ENCODE results near the gene KPNB1.

Gene KPNB1

GRCh38 chr17:47622180-47622549 is 27.6 kb upstream of the KPNB1 start:
- no peak for TF ChIP-seq SP1 (IDR thresholded peaks at IDR 0.05)
- ChIA-PET POLR2A (interaction anchor here (1.2 kb wide), 1 partner anchor 27 kb away, joined by 4 read pairs; the partner anchor contains the start of gene KPNB1), CTCF (no interaction called here)
- DNase-seq (ENCODE audit: extremely low spot score): no peak

GRCh38 chr17:47624727-47625068 is 25.0 kb upstream of the KPNB1 start:
- POLR2A ChIA-PET: interaction anchor here (1.8 kb wide), 1 partner anchor 25 kb away, joined by 6 read pairs; the partner anchor contains the start of gene KPNB1
- DNase-seq (ENCODE audit: extremely low spot score): no peak
- CTCF ChIA-PET: no interaction called here
- TF ChIP-seq L3MBTL2 (conservative IDR thresholded peaks at IDR 0.05) (no peak), SUZ12 (IDR thresholded peaks at IDR 0.05) (no peak), ZNF384 (IDR thresholded peaks at IDR 0.05) (0 out of 2 replicates have a peak, but pooled peaks have one; percentile 30)

GRCh38 chr17:47628014-47628566 is 21.6 kb upstream of the KPNB1 start:
- POLR2A ChIA-PET: interaction anchor here (2.4 kb wide), 1 partner anchor 21 kb away, joined by 13 read pairs; the partner anchor contains the start of gene KPNB1
- DNase-seq (ENCODE audit: extremely low spot score): no peak
- CTCF ChIA-PET: interaction anchor here (1.3 kb wide), 1 partner anchor 19 kb away, joined by 3 read pairs; no protein-coding TSS in a partner anchor
- TF ChIP-seq FOXM1 (IDR thresholded peaks at IDR 0.05; ENCODE audit: borderline replicate concordance) (no peak), BHLHE40 (IDR thresholded peaks at IDR 0.05; ENCODE audit: borderline replicate concordance) (no peak), ARNT (IDR thresholded peaks at IDR 0.05) (no peak), PKNOX1 (IDR thresholded peaks at IDR 0.05) (no peak), ELF4 (IDR thresholded peaks at IDR 0.05) (no peak), FOXK2 (IDR thresholded peaks at IDR 0.05) (no peak), ZNF384 (IDR thresholded peaks at IDR 0.05) (no peak), L3MBTL2 (conservative IDR thresholded peaks at IDR 0.05) (no peak), CTBP1 (IDR thresholded peaks at IDR 0.05; ENCODE audit: borderline replicate concordance) (no peak), LEF1 (IDR thresholded peaks at IDR 0.05; ENCODE audit: borderline replicate concordance) (no peak), SP1 (IDR thresholded peaks at IDR 0.05) (no peak), TARDBP (IDR thresholded peaks at IDR 0.05) (no peak), FOXA1 (IDR thresholded peaks at IDR 0.05) (no peak), HDGF (IDR thresholded peaks at IDR 0.05; ENCODE audit: borderline replicate concordance) (no peak)

GRCh38 chr17:47629826-47630225 is 19.9 kb upstream of the KPNB1 start:
- TF ChIP-seq TARDBP (IDR thresholded peaks at IDR 0.05): no peak
- no peak for TF ChIP-seq CTBP1 (IDR thresholded peaks at IDR 0.05; ENCODE audit: borderline replicate concordance)
- no peak for TF ChIP-seq LEF1 (IDR thresholded peaks at IDR 0.05; ENCODE audit: borderline replicate concordance)
- no peak for TF ChIP-seq SP1 (IDR thresholded peaks at IDR 0.05)
- TF ChIP-seq ELF4 (IDR thresholded peaks at IDR 0.05): no peak
- no peak for TF ChIP-seq PKNOX1 (IDR thresholded peaks at IDR 0.05)
- no peak for TF ChIP-seq ZNF384 (IDR thresholded peaks at IDR 0.05)
- TF ChIP-seq BHLHE40 (IDR thresholded peaks at IDR 0.05; ENCODE audit: borderline replicate concordance): no peak
- ChIA-PET POLR2A (interaction anchor here (1.9 kb wide), 1 partner anchor 19 kb away, joined by 9 read pairs; the partner anchor contains the start of gene KPNB1), CTCF (interaction anchor here (0.6 to 1.1 kb wide), 2 partner anchors 10 to 12 kb away, joined by 3 to 5 read pairs; no protein-coding TSS in a partner anchor)
- no peak for DNase-seq (ENCODE audit: extremely low spot score)

GRCh38 chr17:47630614-47631013 is 19.1 kb upstream of the KPNB1 start:
- TF ChIP-seq LEF1 (IDR thresholded peaks at IDR 0.05; ENCODE audit: borderline replicate concordance) (no peak), SUZ12 (IDR thresholded peaks at IDR 0.05) (no peak), FOXA1 (IDR thresholded peaks at IDR 0.05) (no peak), ARNT (IDR thresholded peaks at IDR 0.05) (no peak), CTBP1 (IDR thresholded peaks at IDR 0.05; ENCODE audit: borderline replicate concordance) (no peak), ZNF384 (IDR thresholded peaks at IDR 0.05) (no peak), SP1 (IDR thresholded peaks at IDR 0.05) (no peak), HDGF (IDR thresholded peaks at IDR 0.05; ENCODE audit: borderline replicate concordance) (no peak), ELF4 (IDR thresholded peaks at IDR 0.05) (no peak), FOXM1 (IDR thresholded peaks at IDR 0.05; ENCODE audit: borderline replicate concordance) (no peak), FOXK2 (IDR thresholded peaks at IDR 0.05) (no peak)
- no peak for DNase-seq (ENCODE audit: extremely low spot score)
- CTCF ChIA-PET: no interaction called here
- POLR2A ChIA-PET: interaction anchor here (1.9 kb wide), 1 partner anchor 19 kb away, joined by 9 read pairs; the partner anchor contains the start of gene KPNB1

- ChIA-PET CTCF (no interaction called here), POLR2A (interaction anchor here (1.0 kb wide), 1 partner anchor 17 kb away, joined by 7 read pairs; the partner anchor contains the start of gene KPNB1)
- DNase-seq (ENCODE audit: extremely low spot score): no peak
- no peak for TF ChIP-seq LEF1 (IDR thresholded peaks at IDR 0.05; ENCODE audit: borderline replicate concordance)
- no peak for TF ChIP-seq ARNT (IDR thresholded peaks at IDR 0.05)
- TF ChIP-seq ELF4 (IDR thresholded peaks at IDR 0.05): no peak
- TF ChIP-seq PKNOX1 (IDR thresholded peaks at IDR 0.05): no peak
- TF ChIP-seq FOXA1 (IDR thresholded peaks at IDR 0.05): no peak
- no peak for TF ChIP-seq NFRKB (IDR thresholded peaks at IDR 0.05)
- TF ChIP-seq SUZ12 (IDR thresholded peaks at IDR 0.05): no peak
- TF ChIP-seq SP1 (IDR thresholded peaks at IDR 0.05): no peak
- TF ChIP-seq TARDBP (IDR thresholded peaks at IDR 0.05): no peak
- TF ChIP-seq FOXM1 (IDR thresholded peaks at IDR 0.05; ENCODE audit: borderline replicate concordance): no peak
- TF ChIP-seq ZNF384 (IDR thresholded peaks at IDR 0.05): no peak
- no peak for TF ChIP-seq BHLHE40 (IDR thresholded peaks at IDR 0.05; ENCODE audit: borderline replicate concordance)
- TF ChIP-seq HDGF (IDR thresholded peaks at IDR 0.05; ENCODE audit: borderline replicate concordance): no peak
- no peak for TF ChIP-seq CTBP1 (IDR thresholded peaks at IDR 0.05; ENCODE audit: borderline replicate concordance)
- TF ChIP-seq L3MBTL2 (conservative IDR thresholded peaks at IDR 0.05): no peak
- no peak for TF ChIP-seq FOXK2 (IDR thresholded peaks at IDR 0.05)
Observed at GRCh38 chr17:47632991-47633390, 16.7 kb upstream of the KPNB1 start.
